ENCODE data around the gene SLC50A1. TPM values are rescaled to one million over a fixed set of nuclear protein-coding genes. Genes with fewer than 3 reads are reported as not detected.

SLC50A1 gene
- total RNA-seq, 1 experiment from 2014 or later, result 24.9 TPM

GRCh38 chr1:155166471-155167165 is 31.0 kb downstream of the SLC50A1 start:
- Histone ChIP-seq H3K9ac (ENCODE audit: extremely low read depth, insufficient read length, low read length) (no peak overlapping the region), H2AK5ac (ENCODE audit: insufficient read length, low read length) (no peak overlapping the region), H2AFZ (ENCODE audit: low read length) (no peak overlapping the region), H3T11ph (ENCODE audit: low read length) (no peak overlapping the region), H2BK12ac (ENCODE audit: insufficient read length, low read depth, low read length) (no peak overlapping the region), H4K20me1 (ENCODE audit: control insufficient read depth, insufficient read depth, insufficient read length) (no peaks in the 10 kb centered on the region), H3K4ac (ENCODE audit: low read depth, low read length) (no peak overlapping the region), H3K9me3 (ENCODE audit: control insufficient read depth, low read depth, low read length) (no peaks in the 10 kb centered on the region), H3K79me2 (ENCODE audit: insufficient read depth, low read length) (no peaks in the 10 kb centered on the region), H3K18ac (ENCODE audit: insufficient read length, low read depth, low read length) (no peak overlapping the region), H2BK5ac (ENCODE audit: insufficient read length, low read length) (no peak overlapping the region), H3K27ac (ENCODE audit: insufficient read length, low read depth, low read length) (no peak overlapping the region), H3K4me1 (ENCODE audit: insufficient read depth, low read length) (no peaks in the 10 kb centered on the region), H3K23me2 (ENCODE audit: insufficient read length, low read depth, low read length, poor library complexity, severe bottlenecking) (peaks cover 8% of the 10 kb centered on the region), H2BK15ac (ENCODE audit: low read depth, low read length) (no peak overlapping the region), H3K14ac (ENCODE audit: insufficient read depth, low read length) (no peak overlapping the region), H3K27me3 (ENCODE audit: insufficient read depth, low read length) (no peaks in the 10 kb centered on the region), H3K4me2 (ENCODE audit: insufficient read depth, insufficient read length, low read length) (peak overlapping the region; percentile 94), H2BK20ac (ENCODE audit: low read depth, low read length, poor library complexity, severe bottlenecking) (no peak overlapping the region), H3K79me1 (ENCODE audit: insufficient read depth, low read depth, low read length, poor library complexity, severe bottlenecking) (no peaks in the 10 kb centered on the region), H2BK120ac (ENCODE audit: low read depth, low read length, poor library complexity, severe bottlenecking) (no peak overlapping the region), H4K8ac (replicated peaks; ENCODE audit: insufficient read length, low read depth, low read length) (no peak overlapping the region), H4K5ac (ENCODE audit: insufficient read length, low read depth, low read length) (no peak overlapping the region), H3K56ac (ENCODE audit: insufficient read length, low read depth, low read length) (no peak overlapping the region), H3K23ac (ENCODE audit: insufficient read length, low read depth, low read length) (no peak overlapping the region), H4K91ac (ENCODE audit: insufficient read length, low read depth, low read length) (no peak overlapping the region)
- Mint-ChIP-seq H3K4me1 (peaks cover 5 to 18% of the 10 kb centered on the region in 2 experiments), H3K9me3 (peaks cover 4 to 5% of the 10 kb centered on the region in 2 experiments; a peak in 4 of 5 replicates), H3K4me3 (peak overlapping the region in 1 of 2 experiments; percentile 89; a peak in 3 of 5 replicates), H3K36me3 (ENCODE audit: insufficient read depth in 1 of 3, low read depth in 3 of 3) (peaks cover 3 to 17% (median 13%) of the 10 kb centered on the region in 3 experiments; a peak in 6 of 7 replicates), H3K27ac (peak overlapping the region in 2 of 3 experiments; percentile 83 to 96; a peak in 5 of 7 replicates), H3K27me3 (ENCODE audit: low read depth) (peaks cover 3% of the 10 kb centered on the region)
- DNase-seq, result peak; percentile 71
- no peak for TF ChIP-seq CTCF (conservative IDR thresholded peaks at IDR 0.05)
- no CpG with 5 or more reads among the region's 27 CpGs for WGBS (ENCODE audit: extremely low coverage, insufficient read length, low lambda C conversion rate)
